DOHH2 (cell line): ENCODE data around the gene INTS6L.

Source experiments
- EZH2phosphoT487 ChIP-seq: fragments of 200-600 bp; sonication (generic); IDR thresholded peaks from 2 replicates; pipeline ENCODE4 v1.6.1; 2017; ENCODE audit warnings: borderline replicate concordance, mild to moderate bottlenecking, antibody characterized with exemption, low read length, moderate library complexity, mixed read lengths
- TF ChIP-seq, protein P1 (sequence below): fragments of 200-600 bp; sonication (generic); IDR thresholded peaks from one replicate; pipeline ENCODE4 v1.5.1; 2014; ENCODE audit warnings: antibody characterized with exemption, mild to moderate bottlenecking, low read depth, low read length; ENCODE audit not compliant: poor library complexity, severe bottlenecking

DNA sequence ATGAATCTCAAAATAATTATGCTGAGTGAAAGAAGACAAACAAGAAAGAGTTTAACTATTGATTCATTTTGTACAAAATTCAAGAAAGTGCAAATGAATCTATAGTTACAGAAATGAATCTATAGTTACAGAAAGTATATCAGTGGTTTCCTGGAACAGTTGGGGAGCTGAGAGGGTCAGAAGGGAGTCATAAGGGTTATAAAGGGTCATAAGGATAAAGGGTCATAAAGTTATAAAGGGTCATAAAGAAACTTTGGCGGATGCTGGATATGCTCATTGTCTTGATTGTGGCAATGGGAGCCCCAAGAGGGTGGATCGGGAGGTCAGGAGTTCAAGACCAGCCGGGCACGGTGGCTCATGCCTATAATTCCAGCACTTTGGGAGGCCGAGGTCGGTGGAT lies 26.0 kb upstream of the INTS6L start:
- no peak for TF ChIP-seq EZH2phosphoT487
- TF ChIP-seq, protein P1, sequence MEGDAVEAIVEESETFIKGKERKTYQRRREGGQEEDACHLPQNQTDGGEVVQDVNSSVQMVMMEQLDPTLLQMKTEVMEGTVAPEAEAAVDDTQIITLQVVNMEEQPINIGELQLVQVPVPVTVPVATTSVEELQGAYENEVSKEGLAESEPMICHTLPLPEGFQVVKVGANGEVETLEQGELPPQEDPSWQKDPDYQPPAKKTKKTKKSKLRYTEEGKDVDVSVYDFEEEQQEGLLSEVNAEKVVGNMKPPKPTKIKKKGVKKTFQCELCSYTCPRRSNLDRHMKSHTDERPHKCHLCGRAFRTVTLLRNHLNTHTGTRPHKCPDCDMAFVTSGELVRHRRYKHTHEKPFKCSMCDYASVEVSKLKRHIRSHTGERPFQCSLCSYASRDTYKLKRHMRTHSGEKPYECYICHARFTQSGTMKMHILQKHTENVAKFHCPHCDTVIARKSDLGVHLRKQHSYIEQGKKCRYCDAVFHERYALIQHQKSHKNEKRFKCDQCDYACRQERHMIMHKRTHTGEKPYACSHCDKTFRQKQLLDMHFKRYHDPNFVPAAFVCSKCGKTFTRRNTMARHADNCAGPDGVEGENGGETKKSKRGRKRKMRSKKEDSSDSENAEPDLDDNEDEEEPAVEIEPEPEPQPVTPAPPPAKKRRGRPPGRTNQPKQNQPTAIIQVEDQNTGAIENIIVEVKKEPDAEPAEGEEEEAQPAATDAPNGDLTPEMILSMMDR, result no peak
